HL-60 (cell line): ENCODE measurements around the gene KLHL40.

ENCODE experiments used
- CTCF ChIP-seq: IDR thresholded peaks from one replicate; pipeline ENCODE4 v1.5.1; 2011; ENCODE audit warnings: low read length, control low read depth, inconsistent platforms; ENCODE audit not compliant: insufficient read depth
- GABPA ChIP-seq: IDR thresholded peaks from 2 replicates; pipeline ENCODE4 v1.6.1; 2012; ENCODE audit warnings: low read depth
- POLR2AphosphoS5 ChIP-seq: IDR thresholded peaks from 2 replicates; pipeline ENCODE4 v1.6.1; 2012; ENCODE audit warnings: low read depth
- SPI1 ChIP-seq: IDR thresholded peaks from 2 replicates; pipeline ENCODE4 v1.6.1; 2012; ENCODE audit warnings: low read depth, mild to moderate bottlenecking, borderline replicate concordance
- TF ChIP-seq, protein P1 (sequence below): IDR thresholded peaks from 2 replicates; pipeline ENCODE4 v1.6.1; 2012; ENCODE audit warnings: low read depth; ENCODE audit not compliant: insufficient replicate concordance

- TF ChIP-seq POLR2AphosphoS5 = no peak
- no peak for TF ChIP-seq CTCF
- no peak for TF ChIP-seq SPI1
- TF ChIP-seq, protein P1, sequence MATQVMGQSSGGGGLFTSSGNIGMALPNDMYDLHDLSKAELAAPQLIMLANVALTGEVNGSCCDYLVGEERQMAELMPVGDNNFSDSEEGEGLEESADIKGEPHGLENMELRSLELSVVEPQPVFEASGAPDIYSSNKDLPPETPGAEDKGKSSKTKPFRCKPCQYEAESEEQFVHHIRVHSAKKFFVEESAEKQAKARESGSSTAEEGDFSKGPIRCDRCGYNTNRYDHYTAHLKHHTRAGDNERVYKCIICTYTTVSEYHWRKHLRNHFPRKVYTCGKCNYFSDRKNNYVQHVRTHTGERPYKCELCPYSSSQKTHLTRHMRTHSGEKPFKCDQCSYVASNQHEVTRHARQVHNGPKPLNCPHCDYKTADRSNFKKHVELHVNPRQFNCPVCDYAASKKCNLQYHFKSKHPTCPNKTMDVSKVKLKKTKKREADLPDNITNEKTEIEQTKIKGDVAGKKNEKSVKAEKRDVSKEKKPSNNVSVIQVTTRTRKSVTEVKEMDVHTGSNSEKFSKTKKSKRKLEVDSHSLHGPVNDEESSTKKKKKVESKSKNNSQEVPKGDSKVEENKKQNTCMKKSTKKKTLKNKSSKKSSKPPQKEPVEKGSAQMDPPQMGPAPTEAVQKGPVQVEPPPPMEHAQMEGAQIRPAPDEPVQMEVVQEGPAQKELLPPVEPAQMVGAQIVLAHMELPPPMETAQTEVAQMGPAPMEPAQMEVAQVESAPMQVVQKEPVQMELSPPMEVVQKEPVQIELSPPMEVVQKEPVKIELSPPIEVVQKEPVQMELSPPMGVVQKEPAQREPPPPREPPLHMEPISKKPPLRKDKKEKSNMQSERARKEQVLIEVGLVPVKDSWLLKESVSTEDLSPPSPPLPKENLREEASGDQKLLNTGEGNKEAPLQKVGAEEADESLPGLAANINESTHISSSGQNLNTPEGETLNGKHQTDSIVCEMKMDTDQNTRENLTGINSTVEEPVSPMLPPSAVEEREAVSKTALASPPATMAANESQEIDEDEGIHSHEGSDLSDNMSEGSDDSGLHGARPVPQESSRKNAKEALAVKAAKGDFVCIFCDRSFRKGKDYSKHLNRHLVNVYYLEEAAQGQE = no peak
- TF ChIP-seq GABPA = no peak
Measured at GRCh38 chr3:42663581-42664437, 21.5 kb upstream of the KLHL40 start.
